ENCODE data around the gene ST3GAL4.
A peak's percentile ranks its signal among the peaks of the same experiment; 100 is the strongest.

Gene ST3GAL4

DNA sequence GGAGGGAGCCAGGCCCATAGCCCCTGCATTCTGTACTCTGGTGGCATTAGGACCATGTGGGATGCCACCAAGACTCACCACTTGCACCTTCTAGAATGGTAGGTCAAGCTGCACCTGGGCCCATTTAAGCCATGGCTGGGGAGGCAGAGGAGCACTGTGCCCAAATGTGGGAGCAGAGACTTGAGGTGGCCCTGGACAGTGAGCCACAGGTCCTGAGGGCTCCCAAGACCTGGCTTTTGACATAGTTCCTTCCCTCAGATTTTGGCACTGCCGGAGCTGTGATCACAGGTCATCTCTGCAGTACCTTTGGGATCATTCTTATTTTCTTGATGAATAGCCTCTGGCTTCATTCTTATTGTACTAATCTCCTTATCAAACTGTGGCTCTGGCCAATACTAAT is 43.2 kb downstream of the ST3GAL4 start:
- TF ChIP-seq ZFX (IDR thresholded peaks at IDR 0.05; ENCODE audit: borderline replicate concordance) = no peak
- TF ChIP-seq, protein P1, sequence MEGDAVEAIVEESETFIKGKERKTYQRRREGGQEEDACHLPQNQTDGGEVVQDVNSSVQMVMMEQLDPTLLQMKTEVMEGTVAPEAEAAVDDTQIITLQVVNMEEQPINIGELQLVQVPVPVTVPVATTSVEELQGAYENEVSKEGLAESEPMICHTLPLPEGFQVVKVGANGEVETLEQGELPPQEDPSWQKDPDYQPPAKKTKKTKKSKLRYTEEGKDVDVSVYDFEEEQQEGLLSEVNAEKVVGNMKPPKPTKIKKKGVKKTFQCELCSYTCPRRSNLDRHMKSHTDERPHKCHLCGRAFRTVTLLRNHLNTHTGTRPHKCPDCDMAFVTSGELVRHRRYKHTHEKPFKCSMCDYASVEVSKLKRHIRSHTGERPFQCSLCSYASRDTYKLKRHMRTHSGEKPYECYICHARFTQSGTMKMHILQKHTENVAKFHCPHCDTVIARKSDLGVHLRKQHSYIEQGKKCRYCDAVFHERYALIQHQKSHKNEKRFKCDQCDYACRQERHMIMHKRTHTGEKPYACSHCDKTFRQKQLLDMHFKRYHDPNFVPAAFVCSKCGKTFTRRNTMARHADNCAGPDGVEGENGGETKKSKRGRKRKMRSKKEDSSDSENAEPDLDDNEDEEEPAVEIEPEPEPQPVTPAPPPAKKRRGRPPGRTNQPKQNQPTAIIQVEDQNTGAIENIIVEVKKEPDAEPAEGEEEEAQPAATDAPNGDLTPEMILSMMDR (IDR thresholded peaks at IDR 0.05) = no peak
- no peak overlapping the region for H3K27ac ChIP-seq

DNA sequence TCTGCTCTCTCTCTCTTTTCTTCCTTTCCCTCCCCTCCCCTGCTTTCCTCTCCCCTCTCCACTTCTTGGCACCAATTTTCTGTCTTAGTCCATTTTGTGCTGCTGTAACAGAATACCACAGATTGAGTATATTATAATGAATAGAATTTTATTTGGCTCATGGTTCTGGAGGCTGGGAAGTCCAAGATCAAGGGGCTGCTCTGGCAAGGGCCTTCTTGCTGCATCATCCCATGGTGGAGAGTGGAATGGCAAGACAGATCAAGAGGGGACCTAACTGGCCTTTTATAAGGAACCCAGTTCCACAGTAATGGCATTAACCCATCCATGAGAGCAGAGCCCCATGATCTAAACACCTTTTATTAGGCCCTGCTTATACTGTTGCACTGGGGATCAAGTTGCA is 44.5 kb downstream of the ST3GAL4 start:
- TF ChIP-seq ZFX (IDR thresholded peaks at IDR 0.05; ENCODE audit: borderline replicate concordance) = no peak
- TF ChIP-seq, protein P1 (IDR thresholded peaks at IDR 0.05) = no peak
- H3K27ac ChIP-seq = no peak overlapping the region

DNA sequence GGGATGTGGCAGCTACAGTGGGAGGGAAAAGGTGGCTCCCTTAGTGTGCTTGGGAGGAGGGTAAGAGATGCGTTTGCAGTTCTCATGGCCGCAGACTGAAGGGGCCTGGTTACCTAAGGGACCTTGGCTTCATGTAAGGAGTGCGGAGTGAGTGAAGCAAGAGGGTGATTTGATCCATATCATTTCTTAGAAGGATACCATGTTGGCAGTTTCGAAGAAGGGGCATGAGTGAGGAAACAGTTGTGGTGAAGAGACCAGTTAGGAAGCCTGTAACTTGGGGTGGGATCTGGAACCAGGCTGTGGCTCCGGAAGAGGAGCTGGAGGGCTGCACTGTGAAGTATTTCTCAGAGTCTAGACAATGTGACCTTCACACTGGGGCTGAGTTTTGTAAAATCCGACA is 45.0 kb downstream of the ST3GAL4 start:
- TF ChIP-seq ZFX (IDR thresholded peaks at IDR 0.05; ENCODE audit: borderline replicate concordance) = no peak
- TF ChIP-seq, protein P1 (IDR thresholded peaks at IDR 0.05) = no peak
- no peak overlapping the region for H3K27ac ChIP-seq

DNA sequence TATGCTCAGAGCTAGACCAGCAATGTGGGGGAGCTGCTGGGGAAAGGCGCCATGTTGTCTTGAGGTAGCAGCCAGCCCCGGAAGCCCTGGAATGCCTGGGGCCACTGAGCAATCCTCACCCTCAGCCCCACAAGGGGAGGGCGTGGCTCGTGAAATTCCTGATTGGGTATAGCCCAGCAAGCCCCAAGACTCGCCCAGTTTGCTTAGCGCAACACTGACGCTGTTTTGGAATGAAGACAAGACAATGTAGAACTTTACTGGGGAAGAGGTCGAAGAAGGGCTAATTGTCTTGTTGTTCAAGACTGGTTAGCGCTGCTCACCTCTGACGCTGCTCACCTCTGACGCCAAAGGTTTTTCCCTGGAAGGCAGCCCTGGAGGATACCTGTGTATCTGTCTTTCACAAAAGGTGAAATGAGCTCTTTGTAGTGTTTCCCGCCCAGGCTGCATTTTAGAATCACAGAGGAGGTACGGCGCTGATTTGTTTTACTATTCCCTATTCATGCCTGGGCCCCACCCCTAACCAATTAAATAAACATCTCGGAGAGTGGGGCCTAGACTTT is 47.6 kb downstream of the ST3GAL4 start:
- no peak overlapping the region for H3K27ac ChIP-seq
- TF ChIP-seq, protein P1 (IDR thresholded peaks at IDR 0.05) = no peak
- no peak for TF ChIP-seq ZFX (IDR thresholded peaks at IDR 0.05; ENCODE audit: borderline replicate concordance)

DNA sequence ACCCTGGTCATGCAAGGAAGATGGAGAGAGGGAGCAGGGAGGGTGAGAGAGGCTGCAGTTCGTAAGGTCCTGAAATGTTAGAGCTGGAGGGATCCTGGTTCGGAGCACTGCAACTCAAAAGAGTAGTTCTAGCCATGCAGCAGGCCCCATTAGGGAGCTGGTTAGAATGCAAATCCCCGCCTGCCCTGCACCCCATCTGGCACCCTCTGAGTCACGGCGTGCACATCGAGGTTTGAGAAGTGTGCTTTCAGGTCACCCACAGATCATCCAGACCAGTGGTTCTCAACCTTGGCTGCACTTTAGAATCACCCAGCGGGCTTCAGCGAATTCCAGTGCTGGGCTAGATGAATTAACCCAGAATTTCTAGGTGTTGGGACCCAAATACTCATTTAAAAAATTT is 48.2 kb downstream of the ST3GAL4 start:
- TF ChIP-seq ZFX (IDR thresholded peaks at IDR 0.05; ENCODE audit: borderline replicate concordance) = no peak
- TF ChIP-seq, protein P1 (IDR thresholded peaks at IDR 0.05) = no peak
- no peak overlapping the region for H3K27ac ChIP-seq

DNA sequence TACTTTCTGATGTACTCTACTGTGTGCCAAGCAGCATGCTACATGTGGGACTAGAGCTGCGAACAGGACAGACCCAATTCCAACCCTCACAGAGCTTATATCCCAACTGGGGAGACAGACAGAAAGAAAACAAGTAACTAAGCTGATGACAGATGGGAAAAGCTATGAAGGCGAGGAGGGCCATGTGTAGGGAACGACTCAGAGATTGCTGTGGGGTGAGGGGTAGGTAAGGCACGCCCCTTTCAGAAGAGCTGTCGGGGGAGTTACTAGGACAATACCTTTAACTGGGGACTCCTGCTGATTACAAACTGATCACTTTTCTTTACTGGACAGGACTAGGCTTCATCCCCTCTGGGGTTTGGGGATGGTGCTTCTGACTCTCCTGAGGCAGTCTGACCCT is 48.9 kb downstream of the ST3GAL4 start:
- H3K27ac ChIP-seq = no peak overlapping the region
- TF ChIP-seq ZFX (IDR thresholded peaks at IDR 0.05; ENCODE audit: borderline replicate concordance) = no peak
- TF ChIP-seq, protein P1 (IDR thresholded peaks at IDR 0.05) = no peak

DNA sequence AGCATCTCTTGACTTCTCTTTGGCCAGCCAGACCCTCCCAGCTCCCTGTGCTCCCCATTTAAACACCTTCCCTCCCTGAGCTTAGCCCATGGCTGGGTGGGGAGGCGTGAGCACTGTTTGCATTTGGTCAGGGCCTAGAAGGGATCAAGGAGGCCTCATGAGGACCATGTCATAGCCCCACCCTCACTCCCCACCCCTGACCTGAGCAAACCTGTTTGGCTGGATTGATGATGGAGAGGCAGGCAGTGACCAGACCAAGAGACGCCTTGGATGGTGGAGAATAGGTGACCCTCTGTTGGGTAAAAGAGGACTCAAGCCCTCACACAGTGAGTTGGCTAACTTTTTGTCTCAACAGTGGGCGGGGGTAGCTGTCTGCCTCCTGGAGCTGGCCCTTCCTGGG is 49.9 kb downstream of the ST3GAL4 start:
- 0 out of 2 replicates have a peak overlapping the region, but pooled peaks have one; percentile 23 for H3K27ac ChIP-seq
- no peak for TF ChIP-seq ZFX (IDR thresholded peaks at IDR 0.05; ENCODE audit: borderline replicate concordance)
- TF ChIP-seq, protein P1 (IDR thresholded peaks at IDR 0.05) = no peak

Data from 22Rv1 (cell line).